ENCODE measurements around the gene LCN2. TPM values are rescaled to one million over a fixed set of nuclear protein-coding genes. Genes with fewer than 3 reads are reported as not detected.

The LCN2 gene
- total and polyA plus RNA-seq, 7 experiments from 2014 or later: not detected

GRCh38 chr9:128121466-128121810 is 27.8 kb upstream of the LCN2 start:
- ATAC-seq (no peak), DNase-seq (no peak)
- H3K4me3 Mint-ChIP-seq: peak overlapping the region in 1 of 10 donors; percentile 53
- Histone ChIP-seq H3K4me1 (ENCODE audit: control insufficient read depth in 2 of 2, insufficient read depth in 2 of 2, low read length in 2 of 2) (peaks cover 15% of the 10 kb centered on the region in 2 donors), H3K27ac (ENCODE audit: low read depth, low read length) (no peak overlapping the region), H3K4me3 (ENCODE audit: low read length) (no peak overlapping the region), H3K36me3 (ENCODE audit: control insufficient read depth in 2 of 3, insufficient read depth in 3 of 3, low read length in 3 of 3) (peaks cover 0 to 52% (median 0%) of the 10 kb centered on the region in 3 experiments), H3K9me3 (ENCODE audit: control insufficient read depth in 2 of 3, low read length in 3 of 3) (no peaks in the 10 kb centered on the region), H3K27me3 (ENCODE audit: control insufficient read depth in 2 of 2, insufficient read depth in 2 of 2, low read length in 2 of 2) (no peaks in the 10 kb centered on the region)
- POLR2A ChIA-PET: no interaction called here
- peaks cover 0 to 3% (median 0%) of the 10 kb centered on the region in 11 donors for H3K9me3 Mint-ChIP-seq
- intact Hi-C loops (cut with micrococcal nuclease): loop anchor here in 1 of 2 donors (10.0 kb wide), 1 partner anchor 347 kb away; the partner anchor contains the start of gene SH2D3C
- peaks cover 20 to 33% (median 24%) of the 10 kb centered on the region in 7 donors for H3K4me1 Mint-ChIP-seq
- no peak overlapping the region for H3K27ac Mint-ChIP-seq
- peaks cover 0 to 4% (median 0%) of the 10 kb centered on the region in 5 donors for H3K36me3 Mint-ChIP-seq
- CTCF ChIA-PET: no interaction called here
- H3K27me3 Mint-ChIP-seq: no peaks in the 10 kb centered on the region

GRCh38 chr9:128121924-128122808 is 27.1 kb upstream of the LCN2 start:
- POLR2A ChIA-PET: no interaction called here
- intact Hi-C loops (cut with micrococcal nuclease): loop anchor here in 1 of 2 donors (10.0 kb wide), 1 partner anchor 347 kb away; the partner anchor contains the start of gene SH2D3C
- ATAC-seq: no peak

GRCh38 chr9:128122809-128123175 is 26.5 kb upstream of the LCN2 start:
- no peaks in the 10 kb centered on the region for H3K27me3 Mint-ChIP-seq
- no peak for ATAC-seq
- POLR2A ChIA-PET: interaction anchor here (0.6 kb wide), 1 partner anchor 272 kb away, joined by 3 read pairs; no protein-coding TSS in a partner anchor

More at GRCh38 chr9:128121924-128122808, 27.1 kb upstream of the LCN2 start:
- Mint-ChIP-seq H3K27ac (no peak overlapping the region), H3K27me3 (no peaks in the 10 kb centered on the region), H3K36me3 (peaks cover 0 to 4% (median 0%) of the 10 kb centered on the region in 5 donors), H3K4me1 (peaks cover 20 to 34% (median 28%) of the 10 kb centered on the region in 7 donors), H3K9me3 (peaks cover 0 to 3% (median 0%) of the 10 kb centered on the region in 11 donors), H3K4me3 (peak overlapping the region in 1 of 10 donors; percentile 53)
- H3K4me3 ChIP-seq (ENCODE audit: low read length): no peak overlapping the region
- no peaks in the 10 kb centered on the region for H3K9me3 ChIP-seq (ENCODE audit: control insufficient read depth in 2 of 3, low read length in 3 of 3)
- CTCF ChIA-PET: interaction anchor here (1.2 kb wide), 1 partner anchor 13 kb away, joined by 5 read pairs; no protein-coding TSS in a partner anchor
- no peak overlapping the region for H3K27ac ChIP-seq (ENCODE audit: low read depth, low read length)
- H3K36me3 ChIP-seq (ENCODE audit: control insufficient read depth in 2 of 3, insufficient read depth in 3 of 3, low read length in 3 of 3): peaks cover 0 to 52% (median 0%) of the 10 kb centered on the region in 3 experiments
- H3K27me3 ChIP-seq (ENCODE audit: control insufficient read depth in 2 of 2, insufficient read depth in 2 of 2, low read length in 2 of 2): no peaks in the 10 kb centered on the region
- peaks cover 15% of the 10 kb centered on the region in 2 donors for H3K4me1 ChIP-seq (ENCODE audit: control insufficient read depth in 2 of 2, insufficient read depth in 2 of 2, low read length in 2 of 2)
- no peak for DNase-seq

GRCh38 chr9:128123451-128124080 is 25.7 kb upstream of the LCN2 start:
- no peaks in the 10 kb centered on the region for H3K27me3 ChIP-seq (ENCODE audit: control insufficient read depth in 2 of 2, insufficient read depth in 2 of 2, low read length in 2 of 2)
- H3K4me3 Mint-ChIP-seq: no peak overlapping the region
- ATAC-seq (no peak), DNase-seq (no peak)
- POLR2A ChIA-PET: interaction anchor here (0.6 kb wide), 1 partner anchor 272 kb away, joined by 3 read pairs; no protein-coding TSS in a partner anchor
- no peak overlapping the region for H3K4me3 ChIP-seq (ENCODE audit: low read length)
- H3K36me3 Mint-ChIP-seq: peaks cover 0 to 4% (median 0%) of the 10 kb centered on the region in 5 donors
- H3K4me1 Mint-ChIP-seq: peaks cover 13 to 31% (median 23%) of the 10 kb centered on the region in 7 donors
- peaks cover 0 to 3% (median 0%) of the 10 kb centered on the region in 5 donors for H3K27me3 Mint-ChIP-seq
- CTCF ChIA-PET: interaction anchor here (1.2 kb wide), 1 partner anchor 15 kb away, joined by 5 read pairs; no protein-coding TSS in a partner anchor
- H3K4me1 ChIP-seq (ENCODE audit: control insufficient read depth in 2 of 2, insufficient read depth in 2 of 2, low read length in 2 of 2): peaks cover 8 to 15% of the 10 kb centered on the region in 2 donors
- peaks cover 0 to 59% (median 0%) of the 10 kb centered on the region in 3 experiments for H3K36me3 ChIP-seq (ENCODE audit: control insufficient read depth in 2 of 3, insufficient read depth in 3 of 3, low read length in 3 of 3)
- H3K27ac Mint-ChIP-seq: peak overlapping the region in 1 of 9 donors; percentile 48
- H3K9me3 Mint-ChIP-seq: peaks cover 0 to 2% (median 0%) of the 10 kb centered on the region in 11 donors
- intact Hi-C loops (cut with micrococcal nuclease): loop anchor here in 1 of 2 donors (10.0 kb wide), 1 partner anchor 349 kb away; the partner anchor contains the start of gene SH2D3C
- H3K27ac ChIP-seq (ENCODE audit: low read depth, low read length): no peak overlapping the region
- H3K9me3 ChIP-seq (ENCODE audit: control insufficient read depth in 2 of 3, low read length in 3 of 3): no peaks in the 10 kb centered on the region

More at GRCh38 chr9:128122809-128123175, 26.5 kb upstream of the LCN2 start:
- Mint-ChIP-seq H3K9me3 (peaks cover 0 to under 1% (median 0%) of the 10 kb centered on the region in 11 donors), H3K27ac (no peak overlapping the region), H3K4me3 (no peak overlapping the region), H3K4me1 (peaks cover 15 to 30% (median 24%) of the 10 kb centered on the region in 7 donors), H3K36me3 (peaks cover 0 to 4% (median 0%) of the 10 kb centered on the region in 5 donors)
- peaks cover 11 to 15% of the 10 kb centered on the region in 2 donors for H3K4me1 ChIP-seq (ENCODE audit: control insufficient read depth in 2 of 2, insufficient read depth in 2 of 2, low read length in 2 of 2)
- peaks cover 0 to 55% (median 0%) of the 10 kb centered on the region in 3 experiments for H3K36me3 ChIP-seq (ENCODE audit: control insufficient read depth in 2 of 3, insufficient read depth in 3 of 3, low read length in 3 of 3)
- no peak overlapping the region for H3K4me3 ChIP-seq (ENCODE audit: low read length)
- H3K27ac ChIP-seq (ENCODE audit: low read depth, low read length): no peak overlapping the region
- no peaks in the 10 kb centered on the region for H3K9me3 ChIP-seq (ENCODE audit: control insufficient read depth in 2 of 3, low read length in 3 of 3)
- DNase-seq: no peak
- intact Hi-C loops (cut with micrococcal nuclease): loop anchor here in 1 of 2 donors (10.0 kb wide), 1 partner anchor 348 kb away; the partner anchor contains the start of gene SH2D3C
- no peaks in the 10 kb centered on the region for H3K27me3 ChIP-seq (ENCODE audit: control insufficient read depth in 2 of 2, insufficient read depth in 2 of 2, low read length in 2 of 2)
- CTCF ChIA-PET: interaction anchor here (1.2 kb wide), 1 partner anchor 14 kb away, joined by 5 read pairs; no protein-coding TSS in a partner anchor

GRCh38 chr9:128124451-128124850 is 24.8 kb upstream of the LCN2 start:
- Mint-ChIP-seq H3K27ac (peak overlapping the region in 2 of 9 donors; percentile 17 to 55), H3K9me3 (peaks cover 0 to 4% (median 0%) of the 10 kb centered on the region in 11 donors), H3K36me3 (peaks cover 0 to 4% (median 0%) of the 10 kb centered on the region in 5 donors), H3K4me1 (peaks cover 21 to 37% (median 29%) of the 10 kb centered on the region in 7 donors), H3K27me3 (peaks cover 0 to 3% (median 0%) of the 10 kb centered on the region in 5 donors), H3K4me3 (peak overlapping the region in 3 of 10 donors; percentile 79 to 82 (median 80))
- Histone ChIP-seq H3K4me3 (ENCODE audit: low read length) (no peak overlapping the region), H3K36me3 (ENCODE audit: control insufficient read depth in 2 of 3, insufficient read depth in 3 of 3, low read length in 3 of 3) (peaks cover 0 to 59% (median 0%) of the 10 kb centered on the region in 3 experiments), H3K27me3 (ENCODE audit: control insufficient read depth in 2 of 2, insufficient read depth in 2 of 2, low read length in 2 of 2) (no peaks in the 10 kb centered on the region), H3K27ac (ENCODE audit: low read depth, low read length) (peak overlapping the region; percentile 11), H3K9me3 (ENCODE audit: control insufficient read depth in 2 of 3, low read length in 3 of 3) (no peaks in the 10 kb centered on the region), H3K4me1 (ENCODE audit: control insufficient read depth in 2 of 2, insufficient read depth in 2 of 2, low read length in 2 of 2) (peaks cover 16 to 20% of the 10 kb centered on the region in 2 donors)
- ChIA-PET CTCF (interaction anchor here (1.5 kb wide), 1 partner anchor 8 kb away, joined by 5 read pairs; no protein-coding TSS in a partner anchor), POLR2A (interaction anchor here (1.2 kb wide), 1 partner anchor 37 kb away, joined by 5 read pairs; no protein-coding TSS in a partner anchor)
- intact Hi-C loops (cut with micrococcal nuclease): loop anchor here in 1 of 2 donors (10.0 kb wide), 1 partner anchor 350 kb away; the partner anchor contains the start of gene SH2D3C
- ATAC-seq (no peak), DNase-seq (no peak)

All from naive thymus-derived CD4-positive, alpha-beta T cell (primary cell).